Measurements from ENCODE around the gene WDR76.

The WDR76 gene

DNA sequence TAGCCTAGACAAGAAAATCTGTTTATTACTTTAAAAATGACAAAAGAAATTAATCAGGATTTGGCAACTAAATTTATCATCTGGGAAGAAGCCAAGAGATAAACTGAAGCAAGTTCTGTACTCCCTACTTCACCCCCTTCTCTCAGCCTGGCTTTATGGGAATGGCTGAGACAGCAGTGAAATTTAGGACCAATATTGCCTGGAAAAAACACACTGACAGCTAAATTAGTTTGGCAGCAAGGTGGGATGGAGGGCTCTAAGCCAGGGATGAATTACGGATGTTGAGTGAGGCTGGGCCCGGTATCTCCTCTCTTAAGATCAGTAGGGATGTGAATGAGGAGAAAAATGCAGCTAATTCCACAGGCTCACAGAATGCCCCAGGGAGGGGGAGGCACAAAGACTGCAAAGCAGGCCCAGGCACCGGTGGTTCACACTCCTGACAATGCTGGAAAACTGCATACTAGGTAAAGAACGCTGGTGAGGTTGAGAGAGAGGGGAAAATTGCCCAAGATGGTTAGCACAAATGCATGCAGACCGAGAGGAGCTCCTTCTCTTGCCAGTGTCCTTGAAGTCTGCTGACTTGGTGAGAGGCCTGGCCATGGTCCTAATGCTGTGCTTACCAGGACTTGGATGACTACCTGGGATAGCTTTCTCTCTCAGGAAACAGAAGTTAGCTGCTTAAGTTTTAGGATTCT lies 89.0 kb downstream of the WDR76 start:
- CTCF ChIA-PET: interaction anchor here (1.1 kb wide), 1 partner anchor 12 kb away, joined by 4 read pairs; no protein-coding TSS in a partner anchor
- Histone ChIP-seq H3K4me1 (ENCODE audit: control extremely low read depth in 1 of 4, control insufficient read depth in 4 of 4, insufficient read depth in 4 of 4, low read length in 3 of 4) (no peaks in the 10 kb centered on the region), H3K9me3 (ENCODE audit: control extremely low read depth in 1 of 5, control insufficient read depth in 4 of 5, insufficient read depth in 2 of 5, low read depth in 1 of 5, low read length in 4 of 5) (no peaks in the 10 kb centered on the region), H3K27me3 (replicated peaks in 2 of 5; ENCODE audit: control insufficient read depth in 4 of 5, insufficient read depth in 5 of 5, low read length in 4 of 5) (peaks cover 0 to 1% (median 0%) of the 10 kb centered on the region in 5 experiments), H3K27ac (ENCODE audit: insufficient read depth in 1 of 2, low read depth in 1 of 2, low read length in 2 of 2, poor library complexity in 1 of 2, severe bottlenecking in 2 of 2) (no peak overlapping the region), H3K36me3 (ENCODE audit: control insufficient read depth in 4 of 4, insufficient read depth in 4 of 4, low read length in 3 of 4) (no peaks in the 10 kb centered on the region), H3K4me3 (ENCODE audit: control insufficient read depth in 1 of 7, extremely low read depth in 1 of 7, insufficient read depth in 4 of 7, low read depth in 2 of 7, low read length in 6 of 7) (no peak overlapping the region)
- 100% methylated on average over 5 of the region's 5 CpGs for WGBS (ENCODE audit: insufficient coverage)
- DNase-seq: no peak
- POLR2A ChIA-PET: no interaction called here

DNA sequence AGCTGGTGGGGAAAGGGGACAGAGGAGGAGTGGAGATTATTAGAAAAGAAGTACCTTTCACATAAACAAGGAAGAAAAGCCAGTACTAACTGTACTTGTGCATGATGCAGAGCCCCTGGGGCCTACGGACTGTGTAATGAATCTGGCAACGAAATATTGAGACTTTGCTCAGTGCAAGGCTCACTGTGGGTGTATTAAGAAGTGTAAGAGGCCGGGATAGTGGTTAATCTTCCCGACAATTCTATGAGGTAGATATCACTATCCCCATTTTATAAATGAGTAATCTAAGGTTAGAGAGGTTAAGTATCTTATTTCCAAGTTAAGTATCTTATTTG lies 89.5 kb downstream of the WDR76 start:
- Histone ChIP-seq H3K27ac (ENCODE audit: insufficient read depth in 1 of 2, low read depth in 1 of 2, low read length in 2 of 2, poor library complexity in 1 of 2, severe bottlenecking in 2 of 2) (no peak overlapping the region), H3K4me3 (ENCODE audit: control insufficient read depth in 1 of 7, extremely low read depth in 1 of 7, insufficient read depth in 4 of 7, low read depth in 2 of 7, low read length in 6 of 7) (no peak overlapping the region), H3K4me1 (ENCODE audit: control extremely low read depth in 1 of 4, control insufficient read depth in 4 of 4, insufficient read depth in 4 of 4, low read length in 3 of 4) (no peaks in the 10 kb centered on the region), H3K9me3 (ENCODE audit: control extremely low read depth in 1 of 5, control insufficient read depth in 4 of 5, insufficient read depth in 2 of 5, low read depth in 1 of 5, low read length in 4 of 5) (no peaks in the 10 kb centered on the region), H3K36me3 (ENCODE audit: control insufficient read depth in 4 of 4, insufficient read depth in 4 of 4, low read length in 3 of 4) (no peaks in the 10 kb centered on the region), H3K27me3 (replicated peaks in 2 of 5; ENCODE audit: control insufficient read depth in 4 of 5, insufficient read depth in 5 of 5, low read length in 4 of 5) (peaks cover 0 to 1% (median 0%) of the 10 kb centered on the region in 5 experiments)
- DNase-seq: no peak
- ChIA-PET CTCF (interaction anchor here (1.1 kb wide), 1 partner anchor 12 kb away, joined by 4 read pairs; no protein-coding TSS in a partner anchor), POLR2A (no interaction called here)
- 100% methylated on average over 1 of the region's 4 CpGs for WGBS (ENCODE audit: insufficient coverage)

Data from common myeloid progenitor, CD34-positive (primary cell).